Colonic mucosa (tissue), 4 donors: ENCODE results near the gene GPR18. TPM values are rescaled to one million over a fixed set of nuclear protein-coding genes. Genes with fewer than 3 reads are reported as not detected.
A peak's percentile ranks its signal among the peaks of the same experiment; 100 is the strongest.

Experiments
- DNase-seq: peaks from one replicate; pipeline ENCODE4 v3.0.0-alpha.2; 2020
- H3K27ac ChIP-seq: fragments of 200-600 bp; one replicate; pipeline ENCODE4 v1.8.0; 2021
- H3K27me3 ChIP-seq: fragments of 200-600 bp; one replicate; pipeline ENCODE4 v1.8.0; 2021
- H3K36me3 ChIP-seq: fragments of 200-600 bp; one replicate; pipeline ENCODE4 v1.8.0; 2021
- H3K4me1 ChIP-seq: fragments of 200-600 bp; one replicate; pipeline ENCODE4 v1.8.0; 2021; ENCODE audit warnings: mild to moderate bottlenecking
- H3K4me3 ChIP-seq: fragments of 200-600 bp; one replicate; pipeline ENCODE4 v1.8.0; 2021
- H3K9ac ChIP-seq, 2 donors: one replicate each; pipeline ENCODE4 v1.7.0; 2013; ENCODE audit warnings: control low read depth in 2 of 2, low read depth in 2 of 2, low read length in 2 of 2
- H3K9me3 ChIP-seq: fragments of 200-600 bp; one replicate; pipeline ENCODE4 v1.8.0; 2021
- intact Hi-C: fragments of 100-400 bp; cut with DNase I; formaldehyde crosslinking; loops from one replicate; pipeline ENCODE4 v1.14.1; 2022
- total RNA-seq, 2 donors: library from RNA; stranded (reverse); fragmentation: NEBNext Ultra II Directional in 1 of 2; extraction: Animal tissue kit (Norgen Biotek cat#: 25700) in 1 of 2; gene quantifications; one replicate each; pipeline ENCODE4 v1.2.1, GENCODE V29; 2021
- TF ChIP-seq, protein P1 (sequence below): fragments of 200-600 bp; IDR thresholded peaks from one replicate; pipeline ENCODE4 v1.8.0; 2022; ENCODE audit warnings: antibody characterized with exemption, mild to moderate bottlenecking
- donor health status: healthy.
- donor health status: DM: no; HTN: no; CAD: no.
- donor health status: DM: no; HTN: no; CAD: no.

The GPR18 gene
- total RNA-seq, 2 donors from 2014 or later = 0.35 TPM; not detected in 1

DNA sequence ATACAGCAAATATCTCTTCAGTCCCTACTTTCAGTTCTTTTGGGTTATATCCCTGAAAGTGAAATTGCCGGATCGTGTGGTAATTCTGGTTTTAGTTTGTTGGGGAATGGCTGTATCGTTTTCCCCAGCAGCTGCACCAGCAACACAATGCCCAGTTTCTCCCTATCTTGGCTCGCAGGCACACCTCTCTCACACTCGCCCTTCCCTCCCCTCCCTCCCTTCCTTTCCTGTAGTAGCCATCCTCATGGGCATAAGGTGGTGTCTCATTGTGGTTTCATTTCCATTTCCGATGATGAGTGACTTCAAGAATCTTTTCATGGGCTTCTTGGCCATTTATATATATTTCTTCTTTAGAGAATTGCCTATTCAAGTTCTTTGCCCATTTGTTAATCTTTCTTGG, 8.6 kb upstream of the GPR18 start:
- no peaks in the 10 kb centered on the region for H3K36me3 ChIP-seq
- H3K9me3 ChIP-seq = no peaks in the 10 kb centered on the region
- no peaks in the 10 kb centered on the region for H3K4me1 ChIP-seq
- intact Hi-C loops = loop anchor here (1.0 kb wide), 1 partner anchor 91 kb away; no protein-coding TSS in a partner anchor
- H3K27ac ChIP-seq = no peak overlapping the region
- DNase-seq = no peak
- TF ChIP-seq, protein P1, sequence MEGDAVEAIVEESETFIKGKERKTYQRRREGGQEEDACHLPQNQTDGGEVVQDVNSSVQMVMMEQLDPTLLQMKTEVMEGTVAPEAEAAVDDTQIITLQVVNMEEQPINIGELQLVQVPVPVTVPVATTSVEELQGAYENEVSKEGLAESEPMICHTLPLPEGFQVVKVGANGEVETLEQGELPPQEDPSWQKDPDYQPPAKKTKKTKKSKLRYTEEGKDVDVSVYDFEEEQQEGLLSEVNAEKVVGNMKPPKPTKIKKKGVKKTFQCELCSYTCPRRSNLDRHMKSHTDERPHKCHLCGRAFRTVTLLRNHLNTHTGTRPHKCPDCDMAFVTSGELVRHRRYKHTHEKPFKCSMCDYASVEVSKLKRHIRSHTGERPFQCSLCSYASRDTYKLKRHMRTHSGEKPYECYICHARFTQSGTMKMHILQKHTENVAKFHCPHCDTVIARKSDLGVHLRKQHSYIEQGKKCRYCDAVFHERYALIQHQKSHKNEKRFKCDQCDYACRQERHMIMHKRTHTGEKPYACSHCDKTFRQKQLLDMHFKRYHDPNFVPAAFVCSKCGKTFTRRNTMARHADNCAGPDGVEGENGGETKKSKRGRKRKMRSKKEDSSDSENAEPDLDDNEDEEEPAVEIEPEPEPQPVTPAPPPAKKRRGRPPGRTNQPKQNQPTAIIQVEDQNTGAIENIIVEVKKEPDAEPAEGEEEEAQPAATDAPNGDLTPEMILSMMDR = no peak
- H3K27me3 ChIP-seq = no peaks in the 10 kb centered on the region
- H3K4me3 ChIP-seq = no peak overlapping the region
- no peak overlapping the region for H3K9ac ChIP-seq

DNA sequence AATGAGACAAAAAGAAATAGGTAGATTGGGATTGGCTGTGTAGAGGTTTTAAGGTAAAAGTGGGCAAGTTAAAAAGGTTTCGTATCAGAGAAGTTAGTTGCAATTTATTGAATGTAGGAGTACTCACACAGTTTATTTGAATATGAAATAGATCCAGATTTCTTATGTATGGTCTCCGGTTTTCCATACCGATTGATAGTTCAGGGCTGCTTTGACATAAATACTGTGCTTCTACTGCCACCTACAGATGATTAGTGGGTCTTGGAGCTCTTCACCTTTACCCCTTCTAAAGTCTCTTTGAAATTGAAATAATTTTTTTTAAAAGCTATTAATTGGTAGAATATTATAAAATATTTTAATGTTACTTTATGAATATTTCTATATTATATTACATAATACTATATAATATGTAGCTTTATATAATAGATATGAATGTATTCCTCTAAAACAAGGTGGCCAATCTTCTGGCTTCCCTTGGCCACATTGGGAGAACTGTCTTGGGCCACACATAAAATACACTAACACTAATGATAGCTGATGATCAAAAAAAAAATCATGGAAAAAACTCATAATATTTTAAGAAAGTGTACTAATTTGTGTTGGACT, 7.7 kb upstream of the GPR18 start:
- no peaks in the 10 kb centered on the region for H3K27me3 ChIP-seq
- no peaks in the 10 kb centered on the region for H3K4me1 ChIP-seq
- no peak overlapping the region for H3K4me3 ChIP-seq
- H3K27ac ChIP-seq = no peak overlapping the region
- H3K9me3 ChIP-seq = no peaks in the 10 kb centered on the region
- TF ChIP-seq, protein P1 = peak; percentile 77
- H3K36me3 ChIP-seq = no peaks in the 10 kb centered on the region
- DNase-seq = no peak
- intact Hi-C loops = loop anchor here (1.0 kb wide), 1 partner anchor 90 kb away; no protein-coding TSS in a partner anchor
- no peak overlapping the region for H3K9ac ChIP-seq

- H3K27ac ChIP-seq = no peak overlapping the region
- TF ChIP-seq, protein P1 = no peak
- no peaks in the 10 kb centered on the region for H3K9me3 ChIP-seq
- no peaks in the 10 kb centered on the region for H3K36me3 ChIP-seq
- H3K9ac ChIP-seq = no peak overlapping the region
- intact Hi-C loops = no loop called here
- H3K4me3 ChIP-seq = no peak overlapping the region
- no peaks in the 10 kb centered on the region for H3K27me3 ChIP-seq
- H3K4me1 ChIP-seq = no peaks in the 10 kb centered on the region
- DNase-seq = no peak
These were observed 7.1 kb upstream of the GPR18 start for GRCh38 chr13:99265162-99265800.

DNA sequence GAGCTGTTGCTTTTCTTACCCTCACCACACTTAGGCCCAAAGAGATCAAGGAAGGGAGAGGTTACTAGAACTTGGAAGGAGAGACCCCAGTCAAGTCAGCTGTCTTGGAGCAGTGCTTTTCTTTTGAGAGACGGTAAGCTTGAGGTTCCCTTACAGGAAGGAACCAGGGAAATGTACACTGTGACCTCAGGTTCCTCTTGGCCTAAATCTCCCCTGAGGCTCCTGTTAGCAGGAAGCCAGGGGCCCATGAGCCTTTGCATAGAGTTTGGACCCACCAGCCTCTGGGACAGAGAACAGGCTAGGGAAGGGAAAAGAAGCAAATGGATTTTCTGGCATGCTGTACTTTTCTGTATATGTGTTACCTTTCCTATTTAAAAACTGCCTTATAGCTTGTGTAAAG, 5.9 kb upstream of the GPR18 start:
- no peaks in the 10 kb centered on the region for H3K9me3 ChIP-seq
- no peaks in the 10 kb centered on the region for H3K4me1 ChIP-seq
- intact Hi-C loops = no loop called here
- H3K36me3 ChIP-seq = no peaks in the 10 kb centered on the region
- no peak overlapping the region for H3K27ac ChIP-seq
- TF ChIP-seq, protein P1 = no peak
- H3K9ac ChIP-seq = no peak overlapping the region
- no peak overlapping the region for H3K4me3 ChIP-seq
- H3K27me3 ChIP-seq = no peaks in the 10 kb centered on the region
- no peak for DNase-seq

GRCh38 chr13:99263126-99263785, 5.1 kb upstream of the GPR18 start:
- no peaks in the 10 kb centered on the region for H3K27me3 ChIP-seq
- H3K9me3 ChIP-seq = no peaks in the 10 kb centered on the region
- H3K4me1 ChIP-seq = no peaks in the 10 kb centered on the region
- no peaks in the 10 kb centered on the region for H3K36me3 ChIP-seq
- H3K9ac ChIP-seq = no peak overlapping the region
- no peak for DNase-seq
- intact Hi-C loops = no loop called here
- H3K27ac ChIP-seq = no peak overlapping the region
- TF ChIP-seq, protein P1 = no peak
- H3K4me3 ChIP-seq = no peak overlapping the region
